GM19395 (cell line): ENCODE measurements around the gene STARD3.

Source experiments
- ATAC-seq: cut with Tn5 transposase; IDR thresholded peaks from one replicate; pipeline ENCODE4 v1.9.1; 2021; ENCODE audit warnings: mild to moderate bottlenecking, moderate library complexity; ENCODE audit not compliant: unreplicated experiment

The STARD3 gene

DNA sequence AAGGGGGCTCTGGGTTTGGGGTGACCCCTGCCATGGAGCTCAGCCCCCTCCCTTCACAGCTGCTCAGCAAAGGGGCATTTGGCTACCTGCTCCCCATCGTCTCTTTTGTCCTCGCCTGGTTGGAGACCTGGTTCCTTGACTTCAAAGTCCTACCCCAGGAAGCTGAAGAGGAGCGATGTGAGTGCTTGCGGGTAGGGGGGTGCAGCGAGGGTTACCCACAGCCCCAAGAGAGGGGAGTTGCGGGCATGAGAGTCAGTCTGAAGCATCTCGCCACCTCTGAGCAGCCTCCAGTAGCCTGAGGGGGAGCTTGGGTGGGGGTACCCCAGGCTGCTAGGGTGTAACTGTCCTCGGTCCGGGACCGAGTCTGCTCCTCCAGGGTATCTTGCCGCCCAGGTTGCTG, 21.4 kb downstream of the STARD3 start:
- ATAC-seq = no peak

- no peak for ATAC-seq
Observed at GRCh38 chr17:39658760-39659159, 21.8 kb downstream of the STARD3 start.

DNA sequence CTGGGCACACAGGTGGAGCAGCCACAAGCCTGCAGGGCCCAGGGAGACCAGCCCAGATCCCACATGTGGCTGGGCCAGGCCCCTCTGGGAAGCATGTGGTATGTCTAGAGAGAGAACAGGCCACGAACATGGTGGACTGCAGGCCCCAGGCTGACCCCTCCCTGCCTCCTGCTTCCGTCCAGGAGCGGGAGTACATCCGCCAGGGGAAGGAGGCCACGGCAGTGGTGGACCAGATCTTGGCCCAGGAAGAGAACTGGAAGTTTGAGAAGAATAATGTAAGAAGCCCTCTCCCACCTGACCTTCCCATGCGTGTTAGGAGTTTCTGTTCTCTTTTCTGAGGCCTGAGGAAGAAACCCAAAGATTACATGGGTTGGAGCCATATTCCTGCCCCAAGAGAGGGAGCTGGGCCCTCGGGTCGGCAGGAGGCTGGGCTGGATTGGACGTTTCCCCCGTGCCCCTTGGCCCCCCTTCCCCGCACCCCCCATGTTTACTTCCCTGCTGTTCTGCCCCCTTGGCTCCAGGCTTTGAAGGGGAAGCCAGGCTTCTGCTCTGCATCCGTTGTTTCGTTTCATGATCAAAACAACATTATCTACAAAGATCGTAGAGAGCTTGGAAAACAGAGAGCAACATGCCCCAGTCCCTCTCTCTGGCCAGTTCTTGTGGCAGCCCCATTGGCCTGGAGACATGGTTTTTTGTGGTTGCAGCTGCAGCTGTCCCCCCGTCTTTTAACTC, 22.5 kb downstream of the STARD3 start:
- ATAC-seq = no peak

- no peak for ATAC-seq
Observed at GRCh38 chr17:39660011-39660360, 23.0 kb downstream of the STARD3 start.

DNA sequence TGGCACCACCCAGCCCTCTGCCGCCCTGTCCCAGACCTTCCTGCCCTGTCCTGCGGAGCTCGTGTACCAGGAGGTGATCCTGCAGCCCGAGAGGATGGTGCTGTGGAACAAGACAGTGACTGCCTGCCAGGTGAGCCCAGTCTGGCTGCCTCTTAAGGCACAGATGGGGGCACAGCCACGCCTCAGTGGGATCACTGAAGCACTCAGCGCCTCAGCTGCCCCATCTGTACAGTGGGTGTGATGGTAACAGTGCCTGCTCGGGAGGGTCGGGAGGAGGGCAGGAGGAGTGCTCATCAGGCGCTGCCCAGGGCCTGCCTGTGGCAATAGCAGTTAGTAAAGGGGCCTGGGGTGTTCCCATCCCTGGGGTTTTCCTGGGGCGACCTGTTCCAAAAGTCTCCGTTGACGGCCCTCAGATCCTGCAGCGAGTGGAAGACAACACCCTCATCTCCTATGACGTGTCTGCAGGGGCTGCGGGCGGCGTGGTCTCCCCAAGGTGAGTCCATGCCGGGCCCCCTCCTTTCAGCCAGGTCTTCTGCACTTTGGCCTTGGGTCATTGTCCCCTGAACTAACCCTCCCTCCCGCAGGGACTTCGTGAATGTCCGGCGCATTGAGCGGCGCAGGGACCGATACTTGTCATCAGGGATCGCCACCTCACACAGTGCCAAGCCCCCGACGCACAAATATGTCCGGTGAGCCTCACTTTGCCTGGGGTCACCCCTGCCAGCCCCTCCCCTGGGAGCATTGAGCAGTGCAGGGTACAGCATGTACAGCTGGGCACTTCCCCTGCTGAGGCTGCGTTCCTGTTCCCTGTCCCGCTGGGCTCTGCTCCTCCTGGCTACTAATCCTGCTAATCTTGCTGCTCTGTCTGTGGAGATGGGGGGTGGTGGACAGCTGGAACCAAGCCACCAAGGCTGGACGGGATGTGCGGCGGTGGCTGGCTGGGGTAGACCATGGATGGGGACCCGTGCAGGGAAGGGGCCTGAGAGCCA, 23.7 kb downstream of the STARD3 start:
- ATAC-seq = no peak

DNA sequence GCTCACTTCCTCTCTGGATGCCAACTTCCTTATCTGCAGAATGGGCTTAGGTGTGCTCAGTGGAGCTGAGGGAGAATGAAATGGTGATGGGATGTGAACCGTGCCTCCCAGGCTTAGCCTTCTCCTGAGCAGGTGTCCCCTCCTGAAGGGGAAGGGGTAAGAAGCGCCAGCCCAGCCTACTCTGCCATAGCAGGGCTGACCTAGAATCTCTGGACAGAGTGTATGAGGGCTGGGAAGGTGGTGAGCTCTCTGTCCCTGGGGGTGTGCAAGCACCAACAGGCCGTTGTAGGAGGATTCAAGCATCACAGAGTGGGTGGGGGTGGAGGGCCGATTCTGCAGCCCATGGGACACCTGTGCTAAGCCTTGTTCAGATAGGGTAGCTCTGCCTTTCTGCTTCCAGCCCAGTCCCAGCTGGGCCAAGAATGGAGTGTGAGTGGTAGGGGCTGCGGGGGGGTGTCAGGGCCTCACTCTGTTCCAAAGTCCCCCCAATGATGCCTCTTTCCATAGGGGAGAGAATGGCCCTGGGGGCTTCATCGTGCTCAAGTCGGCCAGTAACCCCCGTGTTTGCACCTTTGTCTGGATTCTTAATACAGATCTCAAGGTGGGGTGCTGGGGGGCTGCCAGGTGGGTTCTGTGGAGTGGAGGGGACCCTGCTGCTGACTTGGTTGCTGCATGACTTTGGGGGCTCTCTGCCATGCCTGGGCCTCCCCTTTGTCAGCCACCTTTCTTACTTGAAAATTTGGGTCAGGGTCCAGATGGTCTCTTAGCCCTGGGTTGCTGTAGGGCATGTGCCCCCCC, 25.0 kb downstream of the STARD3 start:
- ATAC-seq = no peak

- no peak for ATAC-seq
Observed at GRCh38 chr17:39662551-39663339, 25.8 kb downstream of the STARD3 start.

GRCh38 chr17:39663340-39663687, 26.4 kb downstream of the STARD3 start:
- no peak for ATAC-seq

GRCh38 chr17:39663688-39664580, 27.0 kb downstream of the STARD3 start:
- ATAC-seq = no peak

GRCh38 chr17:39664581-39665561, 27.9 kb downstream of the STARD3 start, which contains the start of gene TCAP:
TCAP (plus strand) TSS chr17:39665349; CDS start chr17:39665360, 11 bp downstream.
- ATAC-seq = no peak

- ATAC-seq = no peak
Observed at GRCh38 chr17:39665642-39666224, 28.8 kb downstream of the STARD3 start.

DNA sequence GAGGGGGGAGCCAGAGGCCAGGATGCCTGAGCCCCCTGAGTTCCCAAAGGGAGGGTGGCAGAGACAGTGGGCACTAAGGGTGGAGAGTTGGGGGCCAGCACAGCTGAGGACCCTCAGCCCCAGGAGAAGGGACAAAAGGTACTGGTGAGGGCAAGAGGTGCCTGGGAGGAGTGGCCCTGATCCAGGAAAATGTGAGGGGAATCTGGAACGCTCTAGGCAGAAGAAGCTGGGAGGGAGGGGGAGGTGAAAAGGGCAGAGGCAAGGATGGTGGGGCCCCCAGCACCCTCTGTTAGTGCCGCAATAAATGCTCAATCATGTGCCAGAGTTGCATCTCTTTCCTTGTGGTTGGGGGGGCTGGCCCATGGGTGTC, 29.3 kb downstream of the STARD3 start:
- no peak for ATAC-seq

DNA sequence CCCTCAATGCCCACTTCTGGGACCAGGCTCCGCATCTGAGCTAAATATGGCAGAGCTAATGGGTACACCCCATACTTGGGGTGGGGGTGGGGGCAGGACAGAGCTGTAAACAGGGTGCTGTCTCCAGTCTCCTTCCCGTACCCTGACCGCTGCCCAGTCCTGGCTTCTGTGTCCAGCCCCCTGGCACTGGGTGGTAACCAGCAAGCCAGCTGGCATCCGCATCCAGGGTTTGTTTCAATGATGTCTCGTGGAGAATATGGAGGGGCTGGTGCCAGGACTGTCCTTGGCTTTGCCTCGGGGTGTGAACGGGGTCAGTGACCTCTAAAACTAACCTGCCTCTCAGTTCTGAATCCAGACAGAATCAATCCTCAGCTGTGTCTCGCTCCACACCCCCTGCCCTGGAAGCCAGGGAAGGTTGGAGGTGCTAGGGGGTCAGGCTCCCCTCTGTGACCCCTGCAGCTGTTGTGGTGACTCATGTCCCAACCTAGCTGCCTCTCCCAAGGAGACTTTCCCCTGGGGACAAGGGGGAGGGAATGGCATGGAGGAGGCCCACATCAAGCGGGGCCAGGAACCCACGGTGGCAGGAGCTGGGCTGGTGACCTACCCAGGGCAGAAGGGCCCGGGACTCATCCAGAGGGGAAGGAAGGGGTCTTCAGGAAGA, 29.8 kb downstream of the STARD3 start:
- ATAC-seq = no peak

GRCh38 chr17:39667262-39667944, 30.5 kb downstream of the STARD3 start:
- ATAC-seq = no peak

DNA sequence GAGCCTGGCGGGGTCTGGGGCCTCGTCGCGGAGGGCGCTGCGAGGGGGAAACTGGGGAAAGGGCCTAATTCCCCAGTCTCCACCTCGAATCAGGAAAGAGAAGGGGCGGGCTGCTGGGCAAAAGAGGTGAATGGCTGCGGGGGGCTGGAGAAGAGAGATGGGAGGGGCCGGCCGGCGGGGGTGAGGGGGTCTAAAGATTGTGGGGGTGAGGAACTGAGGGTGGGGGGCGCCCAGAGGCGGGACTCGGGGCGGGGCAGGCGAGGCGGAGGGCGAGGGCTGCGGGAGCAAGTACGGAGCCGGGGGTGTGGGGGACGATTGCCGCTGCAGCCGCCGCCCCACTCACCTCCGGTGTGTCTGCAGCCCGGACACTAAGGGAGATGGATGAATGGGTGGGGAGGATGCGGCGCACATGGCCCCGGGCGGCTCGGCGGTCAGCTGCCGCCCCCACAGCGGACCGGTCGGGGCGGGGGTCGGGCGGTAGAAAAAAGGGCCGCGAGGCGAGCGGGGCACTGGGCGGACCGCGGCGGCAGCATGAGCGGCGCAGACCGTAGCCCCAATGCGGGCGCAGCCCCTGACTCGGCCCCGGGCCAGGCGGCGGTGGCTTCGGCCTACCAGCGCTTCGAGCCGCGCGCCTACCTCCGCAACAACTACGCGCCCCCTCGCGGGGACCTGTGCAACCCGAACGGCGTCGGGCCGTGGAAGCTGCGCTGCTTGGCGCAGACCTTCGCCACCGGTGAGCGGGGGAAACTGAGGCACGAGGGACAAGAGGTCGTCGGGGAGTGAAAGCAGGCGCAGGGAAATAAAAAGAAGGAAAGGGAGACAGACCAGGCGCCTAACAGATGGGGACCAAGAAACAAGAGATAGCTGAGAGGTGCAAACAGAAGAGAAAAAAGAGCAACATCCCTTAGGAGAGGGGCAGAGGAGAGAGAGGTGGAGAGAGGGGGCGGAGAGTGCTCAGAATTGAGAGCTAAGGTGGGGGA, 31.3 kb downstream of the STARD3 start, which contains the start of gene PNMT:
TSS of gene PNMT (plus strand) at position 509 of the 980 bp plus-strand sequence. CDS start at position 532, 23 bp downstream.
- no peak for ATAC-seq
